Stimulated activated CD8-positive, alpha-beta memory T cell treated with anti-CD3 and anti-CD28 coated beads, Interleukin-2, amount 100 ng/mL, for 1 hour (primary cell): ENCODE data around the gene OSBPL1A.

ENCODE experiments used
- DNase-seq, 2 donors: peaks; one replicate each; pipeline ENCODE4 v3.0.0-alpha.2; 2020; ENCODE audit warnings: low read depth in 2 of 2

Gene OSBPL1A

DNA sequence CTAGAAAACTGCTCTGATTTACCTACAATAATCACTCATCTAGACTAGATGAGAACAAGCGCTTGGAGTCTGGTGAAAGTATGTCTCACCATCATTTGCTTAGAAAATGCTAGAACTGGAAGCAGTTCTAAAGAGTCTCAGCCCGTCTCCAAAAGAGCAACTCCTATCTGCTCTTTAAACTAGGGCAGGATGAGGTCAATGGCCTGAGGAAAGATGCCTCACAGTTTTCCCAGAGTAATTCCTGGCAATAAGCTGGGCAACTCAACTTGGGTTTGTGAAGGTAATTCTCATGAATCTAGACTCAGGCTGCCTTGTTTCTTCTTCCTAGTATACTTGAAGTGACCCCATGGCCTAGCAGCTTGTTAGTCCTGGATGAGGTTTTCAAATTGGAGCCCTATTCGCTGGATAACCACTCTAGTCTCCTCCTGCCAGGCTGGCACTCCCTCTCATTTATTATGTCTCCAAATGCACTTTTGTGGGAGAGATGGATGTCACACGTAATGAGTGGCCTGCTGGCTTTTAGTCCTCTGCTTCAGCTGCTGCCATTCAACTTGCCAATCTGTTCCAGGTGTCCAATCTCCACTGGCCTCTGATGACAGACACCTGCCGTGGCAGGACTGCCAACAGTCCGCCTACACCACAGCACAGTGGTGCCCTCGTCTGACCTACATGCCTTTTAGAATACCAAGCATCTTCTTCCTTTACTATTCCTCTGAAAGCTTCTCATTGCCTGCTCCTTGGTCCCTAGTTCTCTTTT is 177.9 kb downstream of the OSBPL1A start:
- no peak for DNase-seq

DNA sequence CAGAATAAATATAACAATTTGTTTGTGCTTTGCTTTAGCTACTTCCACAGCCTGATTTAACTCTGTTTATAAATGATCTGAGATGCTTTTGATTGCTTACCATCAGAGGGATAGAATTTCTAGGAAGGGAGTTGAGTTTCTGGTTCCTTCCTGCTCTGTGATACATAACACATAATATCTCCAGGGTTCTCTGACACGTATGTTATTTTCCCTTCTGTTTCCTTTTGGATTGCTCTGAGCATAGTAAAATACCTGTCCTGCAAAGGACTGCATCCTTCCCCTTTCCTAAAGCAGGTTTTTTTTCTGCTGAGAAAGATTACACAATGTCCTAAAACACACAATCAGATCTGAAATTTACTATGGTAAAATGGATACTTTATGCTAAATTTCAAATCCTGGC is 182.7 kb downstream of the OSBPL1A start:
- DNase-seq: no peak

DNA sequence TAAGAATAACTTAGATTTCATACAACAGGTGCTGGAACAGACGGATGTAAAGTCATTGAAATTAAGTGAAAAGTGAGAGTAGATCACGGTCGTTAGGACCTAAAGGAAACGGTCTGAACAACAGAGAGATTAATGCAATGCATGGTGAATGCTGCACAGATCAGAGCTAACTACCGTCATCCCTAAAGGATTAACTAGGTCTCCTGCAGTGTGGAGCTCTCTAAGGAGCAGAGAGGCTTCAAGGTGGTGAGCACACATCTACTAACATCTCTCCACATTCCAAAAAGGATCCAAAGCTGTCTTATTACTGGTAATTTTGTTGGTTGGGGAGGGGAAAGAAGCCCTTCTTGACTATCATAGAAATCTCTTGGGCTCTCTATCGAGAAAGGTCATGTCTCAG is 183.5 kb downstream of the OSBPL1A start:
- DNase-seq: no peak

DNA sequence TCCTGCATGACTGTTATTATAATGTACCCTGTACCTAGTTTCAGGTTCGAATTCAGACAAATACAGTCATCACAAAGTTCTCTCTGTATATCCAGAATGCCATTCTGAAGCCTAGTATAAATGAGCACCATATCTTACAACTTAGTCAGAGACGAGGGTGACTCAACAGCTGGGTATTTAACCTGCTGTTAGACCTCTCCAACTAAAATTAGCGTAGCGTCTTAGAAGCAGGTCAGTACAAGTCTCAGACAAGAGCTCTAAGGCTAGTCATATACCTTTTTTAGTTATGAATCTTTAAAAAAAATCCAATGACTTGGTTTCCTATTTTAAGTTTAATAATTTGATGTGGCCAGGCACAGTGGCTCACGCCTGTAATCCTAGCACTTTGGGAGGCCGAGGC is 184.7 kb downstream of the OSBPL1A start:
- DNase-seq: no peak

DNA sequence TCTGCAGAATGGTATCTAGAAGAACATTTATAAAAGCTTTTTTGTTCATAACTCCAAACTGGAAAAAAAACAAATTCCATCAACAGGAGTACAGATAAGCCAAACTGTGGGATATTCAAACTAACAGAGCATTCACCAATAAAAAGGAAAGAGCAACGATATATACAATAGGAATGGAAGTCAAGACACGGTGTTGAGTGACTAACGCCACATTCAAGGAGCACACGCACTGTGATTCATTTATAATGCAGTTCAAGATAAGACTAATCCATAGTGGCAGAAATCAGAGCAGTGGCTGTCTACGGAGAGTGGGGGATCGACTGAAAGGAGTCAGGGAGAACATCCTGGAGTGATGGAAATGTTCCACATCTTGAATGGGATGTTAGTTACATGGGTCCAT is 188.1 kb downstream of the OSBPL1A start:
- no peak for DNase-seq

DNA sequence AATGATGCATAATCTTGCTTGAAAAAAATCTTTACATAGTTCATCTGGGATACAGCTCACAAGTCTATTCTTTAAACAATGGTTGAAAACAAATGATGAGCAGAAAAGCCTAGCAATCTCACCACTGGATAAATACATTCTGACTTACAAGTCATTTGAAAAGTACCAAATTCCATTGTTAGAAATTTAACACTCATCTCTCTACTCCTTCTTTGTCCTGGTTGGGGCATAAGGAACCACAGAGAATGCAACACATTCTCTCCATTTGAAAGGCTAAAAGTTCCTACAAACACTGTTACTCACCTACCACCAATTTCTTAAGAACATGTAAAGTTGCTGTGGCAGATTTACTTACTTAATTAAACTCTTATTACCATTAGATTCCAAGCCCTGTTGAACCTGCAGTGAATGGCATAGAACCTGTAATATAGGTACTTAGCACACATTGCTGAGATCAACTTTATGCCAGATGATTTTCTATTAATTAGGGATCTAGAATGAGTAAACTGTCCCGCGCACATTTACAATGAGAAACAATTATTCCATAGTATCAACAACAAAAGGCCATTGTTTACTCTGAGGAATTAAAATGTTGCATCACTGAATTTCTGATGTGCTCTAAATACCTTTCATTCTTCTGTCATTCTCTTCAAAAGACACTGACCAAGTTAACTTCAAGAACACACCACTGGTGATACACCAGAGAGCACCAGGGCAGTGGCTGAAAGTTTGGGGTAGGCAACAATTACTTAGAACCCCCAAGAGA is 189.2 kb downstream of the OSBPL1A start:
- no peak for DNase-seq

DNA sequence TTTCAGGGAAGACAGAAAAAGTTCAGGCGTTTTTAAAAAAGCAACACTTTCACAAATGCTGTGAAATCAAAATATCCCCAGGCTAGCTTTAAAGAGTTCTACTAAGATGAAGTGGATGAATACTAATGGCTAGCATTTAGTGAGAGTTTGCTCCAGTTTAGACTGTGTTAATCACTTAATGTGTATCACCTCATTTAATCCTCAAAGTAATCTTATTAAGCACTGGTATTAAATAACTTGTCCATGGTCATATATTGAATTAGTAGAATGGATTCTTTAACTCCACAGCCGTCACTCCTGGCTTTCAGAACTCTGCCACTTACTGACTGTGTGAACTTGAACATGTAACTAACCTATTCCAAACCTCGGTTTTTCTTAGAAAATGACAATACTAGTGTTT is 192.7 kb downstream of the OSBPL1A start:
- no peak for DNase-seq

DNA sequence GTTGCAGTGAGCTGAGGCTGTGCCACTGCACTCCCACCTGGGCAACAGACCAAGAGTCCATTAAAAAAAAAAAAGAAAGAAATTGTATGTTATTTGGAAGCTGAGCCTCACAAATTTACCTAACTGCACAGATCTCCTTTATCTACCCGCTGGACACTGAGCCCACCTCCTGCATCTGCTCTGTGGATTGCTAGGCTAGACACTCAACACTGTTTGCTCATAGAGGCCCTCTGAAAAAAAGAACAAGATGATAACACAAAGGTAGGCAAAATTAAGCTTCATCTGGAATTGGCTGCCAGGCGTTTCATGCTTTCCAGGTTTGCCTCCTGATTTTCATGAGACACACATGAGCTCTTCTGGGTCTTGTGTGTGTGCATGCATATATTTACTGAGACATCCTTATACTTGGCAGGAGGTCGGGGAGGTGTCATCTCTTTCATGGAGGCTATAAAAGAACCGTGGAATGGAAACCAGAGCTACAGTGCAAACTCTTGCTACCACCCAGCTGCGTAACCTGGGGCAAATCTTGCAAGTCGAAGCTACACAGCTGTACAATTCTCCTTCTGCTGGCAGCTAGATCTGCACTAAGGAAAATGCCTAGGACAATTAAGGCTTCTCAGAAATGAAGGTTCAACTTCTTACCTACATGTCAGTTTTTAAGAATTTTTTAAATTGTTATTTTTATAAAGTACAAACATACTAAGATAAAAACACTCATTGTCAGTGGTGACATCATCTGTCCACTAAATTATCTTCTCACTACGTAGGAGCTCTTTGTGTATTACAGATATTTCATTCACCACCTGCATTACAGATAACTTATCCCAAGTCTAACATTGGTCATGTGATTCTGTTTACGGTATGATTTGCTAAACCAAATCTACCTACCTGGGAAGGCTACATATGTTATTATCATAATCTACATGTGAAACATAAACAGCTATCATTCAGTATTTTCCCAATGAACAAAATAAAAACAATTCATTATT is 195.6 kb downstream of the OSBPL1A start:
- no peak for DNase-seq

DNA sequence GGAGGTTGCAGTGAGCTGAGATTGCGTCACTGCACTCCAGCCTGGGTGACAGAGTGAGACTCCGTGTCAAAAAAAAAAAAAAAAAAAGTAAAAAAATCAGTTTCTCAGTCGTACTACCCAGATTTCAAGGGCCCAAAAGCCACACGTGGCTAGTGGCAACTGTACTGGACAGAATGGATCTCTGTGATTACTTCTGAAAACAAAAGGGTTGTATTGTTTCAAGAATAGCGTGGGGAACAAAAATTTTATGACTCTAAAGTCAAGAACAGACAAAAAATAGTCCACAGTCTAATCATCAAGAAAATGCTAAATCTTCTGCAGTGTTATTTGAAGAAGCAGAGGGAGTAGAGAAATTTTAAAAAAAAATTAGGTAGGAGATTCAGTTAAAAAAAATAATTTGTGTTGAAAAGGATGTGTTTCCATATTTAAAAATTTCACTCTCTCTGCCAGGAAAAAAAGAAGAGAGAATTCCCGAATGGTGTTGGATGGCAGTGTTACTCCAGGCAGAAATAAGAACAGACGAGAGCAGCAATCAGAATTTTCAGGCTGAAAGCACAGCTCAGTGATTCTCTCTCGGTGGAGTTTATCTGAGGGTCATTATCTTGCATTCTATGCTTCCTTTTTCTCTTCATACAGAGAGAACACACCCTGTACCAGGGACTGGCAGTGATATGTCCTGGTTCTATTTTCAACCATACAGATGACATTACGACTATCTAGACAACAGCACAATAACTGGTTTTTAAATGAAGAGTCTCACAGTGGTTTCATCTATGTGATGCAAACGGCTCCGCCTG is 196.9 kb downstream of the OSBPL1A start:
- DNase-seq: no peak

DNA sequence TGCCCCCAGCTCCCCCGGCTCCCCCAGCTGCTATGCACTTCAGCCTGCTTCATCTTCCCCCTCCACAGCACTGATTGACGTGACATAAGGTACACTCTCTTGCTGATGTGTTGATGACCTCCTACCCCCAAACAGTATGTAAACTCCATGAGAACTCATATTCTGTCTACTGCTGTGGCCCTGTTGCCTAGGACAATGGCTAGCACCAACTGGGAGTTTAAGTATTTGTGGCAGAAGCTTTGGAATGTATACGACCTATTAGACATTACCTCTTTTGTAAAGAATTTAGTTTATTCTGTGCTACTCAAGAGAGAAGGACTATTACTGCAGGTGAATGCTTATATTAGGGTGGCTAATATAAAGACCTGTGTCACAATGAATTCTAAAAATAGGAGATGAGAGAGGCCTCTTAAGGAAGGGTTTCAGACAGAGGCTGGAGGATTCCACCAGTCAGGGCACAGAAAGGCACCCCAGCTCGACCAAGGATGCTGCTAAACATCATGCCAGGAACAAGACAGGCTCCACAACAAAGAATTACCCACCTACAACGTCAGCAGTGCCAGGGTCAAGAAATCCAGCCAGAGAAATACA is 198.2 kb downstream of the OSBPL1A start:
- DNase-seq: no peak

DNA sequence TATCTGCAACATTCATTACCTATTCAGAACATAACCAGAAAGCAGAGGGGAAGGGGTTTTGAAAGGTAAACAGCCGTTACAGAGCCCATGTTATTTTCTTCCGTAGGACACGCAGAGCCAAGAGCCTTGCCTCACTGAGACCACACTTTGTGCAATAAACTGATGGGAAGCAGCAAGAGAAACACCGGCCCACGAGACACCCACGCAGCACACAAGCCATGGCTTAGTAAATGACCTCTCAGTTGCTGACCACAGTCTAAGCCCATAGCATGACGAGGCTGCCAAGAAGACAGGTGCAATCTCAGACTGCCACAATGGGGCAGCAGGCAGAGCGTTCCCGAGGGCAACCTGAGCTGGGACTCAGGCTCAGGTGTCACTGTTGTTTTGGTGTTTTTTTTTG is 199.2 kb downstream of the OSBPL1A start:
- no peak for DNase-seq

DNA sequence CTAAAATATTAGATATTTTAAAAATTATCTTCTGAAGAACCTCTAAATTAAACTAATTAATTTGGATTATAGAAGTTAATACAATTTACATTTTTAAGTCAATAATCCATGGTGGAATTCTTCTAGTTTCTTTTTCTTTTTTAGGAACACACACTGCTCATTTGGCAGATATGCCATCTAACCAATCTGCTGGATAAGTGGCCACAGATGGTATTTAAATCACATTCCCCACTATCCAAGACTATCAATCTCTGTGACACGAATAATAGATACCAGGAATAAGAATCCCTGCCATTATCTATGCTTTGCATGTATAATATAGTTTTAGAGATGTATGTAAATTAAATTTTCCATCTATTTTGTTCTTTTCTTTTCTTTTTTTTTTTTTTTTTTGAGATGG is 200.2 kb downstream of the OSBPL1A start:
- no peak for DNase-seq

DNA sequence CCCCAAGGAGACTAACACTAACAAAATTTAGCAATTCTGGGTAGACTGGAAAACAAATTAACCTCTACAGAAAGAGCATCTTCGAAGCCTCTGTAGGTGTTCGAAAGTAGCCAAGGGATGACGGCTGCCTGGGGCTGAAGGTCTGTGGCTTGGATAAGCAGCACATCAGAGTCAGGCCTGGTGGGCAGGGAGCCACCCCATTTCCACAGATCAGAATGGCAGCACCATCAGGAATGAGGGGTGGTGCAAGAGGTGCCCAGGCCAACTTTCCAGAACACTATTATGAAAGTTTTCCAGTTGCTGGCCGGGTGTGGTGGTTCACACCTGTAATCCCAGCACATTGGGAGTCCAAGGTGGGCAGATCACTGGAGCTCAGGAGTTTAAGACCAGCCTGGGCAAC is 200.9 kb downstream of the OSBPL1A start:
- DNase-seq: no peak

DNA sequence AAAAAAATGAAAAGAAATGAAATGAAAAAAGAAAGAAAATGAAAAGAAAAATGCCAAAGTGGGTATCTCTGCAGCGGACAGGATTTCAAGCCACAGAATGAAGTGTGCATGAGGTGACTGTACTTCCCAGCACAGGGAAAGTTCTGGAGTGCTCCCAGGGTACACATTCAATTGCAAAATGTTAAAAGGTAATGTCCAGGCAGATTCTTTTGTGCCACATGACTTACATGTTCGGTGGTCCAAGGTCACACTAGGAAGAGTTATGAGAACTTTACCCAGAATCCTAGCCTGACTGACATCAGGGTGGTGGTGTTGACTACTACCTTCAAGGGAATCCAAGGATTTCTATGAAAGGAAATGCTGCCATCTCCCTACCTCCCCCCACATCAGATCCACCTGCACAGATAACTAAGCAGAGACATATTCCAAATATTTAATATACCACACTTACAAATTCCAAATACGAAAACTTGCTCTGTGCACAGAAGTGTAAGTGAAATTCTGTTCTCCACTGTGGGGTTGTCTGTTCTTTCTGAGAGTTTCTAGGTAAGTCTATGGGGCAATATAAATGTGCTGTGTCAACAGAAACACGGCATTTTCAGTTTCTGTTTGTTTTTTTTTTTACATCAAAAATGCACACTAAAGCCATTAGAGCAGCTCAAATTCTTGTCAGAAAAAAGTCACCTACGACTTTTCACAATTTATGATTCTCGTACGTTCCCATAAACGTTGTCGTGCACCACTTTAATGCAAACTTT is 202.1 kb downstream of the OSBPL1A start:
- DNase-seq: no peak

DNA sequence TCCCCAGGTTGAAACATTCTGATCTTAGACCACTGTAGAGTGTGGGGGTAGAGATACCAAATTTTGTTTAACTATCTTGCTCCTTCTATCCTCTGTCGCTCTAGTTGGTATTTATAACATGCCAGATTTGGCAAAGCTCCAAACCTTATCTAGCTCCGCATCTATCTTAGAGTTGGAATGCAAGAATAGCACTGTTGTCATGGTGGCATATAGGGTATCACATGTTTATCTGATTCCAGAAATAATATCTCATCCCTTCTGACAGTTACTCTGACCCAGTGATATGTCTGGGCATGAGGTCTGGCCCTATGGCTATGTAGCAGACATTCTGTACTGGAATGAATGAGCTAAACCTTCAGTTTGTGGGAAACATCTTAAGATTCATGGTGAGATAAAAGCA is 207.0 kb downstream of the OSBPL1A start:
- DNase-seq: no peak

DNA sequence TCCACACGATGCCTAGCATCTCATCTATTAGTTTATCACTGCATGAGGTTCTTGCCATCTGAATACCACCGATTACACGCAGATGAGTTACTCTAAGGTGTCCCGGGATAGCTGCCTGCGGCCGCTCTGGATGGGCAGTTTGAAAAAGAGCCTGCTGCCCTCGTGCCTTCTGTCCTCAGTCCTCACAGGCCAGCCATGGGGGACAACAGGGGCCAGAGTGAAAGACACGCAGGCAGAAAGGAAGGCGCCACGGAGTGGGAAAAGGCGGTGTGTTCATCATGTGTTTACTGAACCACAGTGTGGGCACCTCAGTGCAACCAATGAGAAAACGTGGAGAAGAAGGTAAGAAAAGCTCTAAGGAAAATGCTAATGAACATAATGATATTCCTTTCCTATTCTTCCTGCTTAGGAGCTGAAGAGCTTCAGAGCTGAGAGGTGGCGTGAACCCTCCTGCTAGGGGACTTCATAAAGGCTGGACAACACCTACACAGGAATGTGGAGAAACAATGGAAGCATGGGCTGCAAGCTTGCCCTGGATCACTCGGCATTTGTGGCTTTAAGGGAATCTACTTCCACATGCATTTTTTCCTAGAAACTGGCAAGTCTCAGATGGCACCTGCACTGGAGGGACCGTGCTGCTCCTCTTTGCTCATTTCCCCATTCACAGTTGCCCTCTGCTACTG is 207.8 kb downstream of the OSBPL1A start:
- no peak for DNase-seq

DNA sequence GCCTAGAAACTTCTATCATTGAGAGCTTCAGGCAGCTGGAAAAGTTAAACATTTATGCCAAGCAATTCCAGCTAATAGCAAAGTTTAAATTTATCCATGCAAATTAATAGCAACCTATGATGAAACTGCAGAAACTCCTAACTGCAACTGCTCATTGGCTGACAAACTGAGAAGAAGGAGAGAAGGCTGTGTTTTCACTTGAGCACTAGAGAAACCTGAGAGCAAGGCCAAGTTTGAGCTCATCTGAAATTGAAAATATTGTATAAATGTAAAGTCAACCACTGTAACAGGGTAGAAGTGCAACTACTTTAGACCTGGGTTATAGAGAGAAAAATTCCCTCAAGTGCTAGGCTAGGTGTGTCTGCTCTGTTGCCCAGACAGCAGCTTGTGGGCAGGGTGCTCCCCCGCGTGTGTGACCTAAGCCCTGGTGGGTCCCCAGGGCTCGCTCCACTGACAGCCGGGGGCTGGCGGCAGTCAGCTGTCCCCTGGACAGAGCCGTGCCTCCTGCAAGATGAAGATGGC is 208.6 kb downstream of the OSBPL1A start:
- DNase-seq: no peak

DNA sequence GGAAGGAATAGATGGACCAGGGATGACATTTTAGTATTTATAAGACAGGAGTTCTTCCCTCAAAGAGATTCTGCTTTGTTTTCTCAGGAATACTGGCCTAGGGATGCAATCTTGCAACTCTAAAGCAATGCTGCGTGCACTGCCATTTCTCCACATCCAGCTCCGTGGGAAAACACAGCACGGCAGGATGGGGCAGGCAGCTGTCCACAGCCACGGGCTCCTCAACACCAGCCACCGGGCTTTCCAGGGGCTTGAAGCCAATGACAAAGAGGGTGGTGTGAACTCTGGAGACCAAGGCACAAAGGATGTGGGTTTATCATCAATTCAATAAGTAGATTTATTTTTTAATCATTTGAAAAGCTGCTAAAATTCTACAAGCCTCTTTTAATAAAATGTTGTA is 209.5 kb downstream of the OSBPL1A start:
- no peak for DNase-seq

DNA sequence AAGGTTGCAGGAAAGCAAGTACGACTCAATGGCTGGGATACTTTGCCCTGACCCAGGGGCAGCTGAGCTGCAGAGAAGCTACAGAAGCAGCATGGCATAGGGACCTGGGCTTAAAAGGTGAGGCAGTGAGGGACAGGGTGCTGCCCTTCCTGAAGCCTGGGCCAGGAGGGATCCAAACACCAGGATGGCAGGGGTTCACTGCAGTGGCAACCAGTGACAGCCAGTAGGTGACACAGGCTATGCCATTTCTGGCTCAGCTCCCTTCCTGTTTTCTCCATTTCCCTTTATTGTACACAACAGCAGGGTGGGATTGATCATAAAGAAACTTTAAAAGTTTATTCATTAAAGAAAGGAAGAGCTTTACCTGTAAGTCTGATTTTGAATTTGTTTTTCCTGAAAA is 209.9 kb downstream of the OSBPL1A start:
- DNase-seq: no peak
